H1 (cell line): ENCODE measurements around the gene P2RY11. TPM values are rescaled to one million over a fixed set of nuclear protein-coding genes. Genes with fewer than 3 reads are reported as not detected.

ENCODE experiments used
- BRCA1 ChIP-seq: IDR thresholded peaks from 2 replicates; pipeline ENCODE4 v1.6.1; 2012; ENCODE audit warnings: low read depth, low read length, improper control_type of control experiment
- CHD7 ChIP-seq: fragments of 300-600 bp; sonication (generic); IDR thresholded peaks from 2 replicates; pipeline ENCODE4 v1.7.1; 2012; ENCODE audit warnings: low read length, moderate library complexity, mild to moderate bottlenecking, inconsistent platforms; ENCODE audit not compliant: insufficient replicate concordance
- RNF2 ChIP-seq: fragments of 200-900, 300-1000 bp; sonication (generic); IDR thresholded peaks from 2 replicates; pipeline ENCODE4 v1.7.1; 2016; ENCODE audit warnings: borderline replicate concordance, low read depth, mild to moderate bottlenecking, antibody characterized with exemption, low read length; ENCODE audit not compliant: poor library complexity, severe bottlenecking; ENCODE audit errors: missing control alignments
- TAF7 ChIP-seq: optimal IDR thresholded peaks from 2 replicates; pipeline ENCODE3; 2011; ENCODE audit warnings: low read depth, mild to moderate bottlenecking, inconsistent platforms, low read length, moderate library complexity, borderline replicate concordance
- TBP ChIP-seq: IDR thresholded peaks from 2 replicates; pipeline ENCODE4 v1.6.1; 2011; ENCODE audit warnings: low read depth, low read length, improper control_type of control experiment
- TCF12 ChIP-seq: IDR thresholded peaks from 2 replicates; pipeline ENCODE4 v1.6.1; 2011; ENCODE audit warnings: low read depth, mild to moderate bottlenecking, low read length
- YY1 ChIP-seq: IDR thresholded peaks from 2 replicates; pipeline ENCODE4 v1.6.1; 2011; ENCODE audit warnings: low read depth, mild to moderate bottlenecking, low read length
- ZNF274 ChIP-seq: IDR thresholded peaks from 2 replicates; pipeline ENCODE4 v1.7.0; 2012; ENCODE audit warnings: low read length, borderline replicate concordance; ENCODE audit errors: extremely low read depth
- polyA plus RNA-seq, 7 experiments: library from polyadenylated mRNA; depleted of rRNA in 3 of 7; stranded (reverse) in 5 of 7; unstranded in 2 of 7; fragments of >200 nt in 5 of 7; fragments of 200-250 nt in 2 of 7; gene quantifications; 1 replicate in 5 of 7; 2 replicates in 1 of 7; 4 replicates in 1 of 7; pipeline versions ENCODE4 v1.2.1 to v1.2.3, GENCODE V29; 2011 to 2013; ENCODE audit warnings: missing spikeins in 2 of 7, mixed read lengths in 2 of 7
- total RNA-seq: library from RNA; stranded (reverse); fragmentation: NEBNext Ultra II Directional; extraction: Animal tissue kit (Norgen Biotek cat#: 25700); gene quantifications from 2 replicates; pipeline ENCODE4 v1.2.1, GENCODE V29; 2021
- TF ChIP-seq, protein P1 (sequence below), 3 experiments: IDR thresholded peaks; 1 replicate in 2 of 3; 2 replicates in 1 of 3; pipeline versions ENCODE4 v1.5.1 to v1.6.1; 2011; ENCODE audit warnings: low read length in 3 of 3, mild to moderate bottlenecking in 3 of 3, inconsistent platforms in 2 of 3, low read depth in 1 of 3, moderate library complexity in 1 of 3; ENCODE audit not compliant: insufficient read depth in 1 of 3; ENCODE audit errors: control extremely low read depth in 1 of 3

P2RY11 gene
- total and polyA plus RNA-seq, 2 of the 8 experiments (the other 6 are each of a cell fraction or from before 2014, with no cell fraction given): 9.2 to 18.0 TPM

DNA sequence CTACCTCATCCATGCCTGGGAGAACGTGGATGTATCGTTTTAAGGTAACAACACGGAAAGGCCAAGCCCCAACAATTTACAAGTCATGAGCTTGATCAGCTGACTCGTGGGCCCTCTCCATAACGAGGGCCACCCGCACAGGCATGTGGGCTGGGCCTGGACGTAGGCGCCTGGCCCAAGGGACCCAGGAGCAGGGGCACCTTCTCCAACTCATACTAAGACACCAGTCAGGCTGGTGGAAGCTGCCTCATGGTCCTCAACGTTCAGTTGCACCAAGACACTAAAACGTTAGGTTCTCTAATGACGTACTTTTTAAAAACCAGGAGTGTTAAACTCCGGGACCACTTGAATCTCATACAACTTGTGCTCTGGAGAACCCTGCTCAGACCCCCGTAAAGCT lies 30.0 kb downstream of the P2RY11 start (continued):
- no peak for TF ChIP-seq CHD7
- TF ChIP-seq BRCA1: no peak
- no peak for TF ChIP-seq TCF12
- TF ChIP-seq, protein P1, sequence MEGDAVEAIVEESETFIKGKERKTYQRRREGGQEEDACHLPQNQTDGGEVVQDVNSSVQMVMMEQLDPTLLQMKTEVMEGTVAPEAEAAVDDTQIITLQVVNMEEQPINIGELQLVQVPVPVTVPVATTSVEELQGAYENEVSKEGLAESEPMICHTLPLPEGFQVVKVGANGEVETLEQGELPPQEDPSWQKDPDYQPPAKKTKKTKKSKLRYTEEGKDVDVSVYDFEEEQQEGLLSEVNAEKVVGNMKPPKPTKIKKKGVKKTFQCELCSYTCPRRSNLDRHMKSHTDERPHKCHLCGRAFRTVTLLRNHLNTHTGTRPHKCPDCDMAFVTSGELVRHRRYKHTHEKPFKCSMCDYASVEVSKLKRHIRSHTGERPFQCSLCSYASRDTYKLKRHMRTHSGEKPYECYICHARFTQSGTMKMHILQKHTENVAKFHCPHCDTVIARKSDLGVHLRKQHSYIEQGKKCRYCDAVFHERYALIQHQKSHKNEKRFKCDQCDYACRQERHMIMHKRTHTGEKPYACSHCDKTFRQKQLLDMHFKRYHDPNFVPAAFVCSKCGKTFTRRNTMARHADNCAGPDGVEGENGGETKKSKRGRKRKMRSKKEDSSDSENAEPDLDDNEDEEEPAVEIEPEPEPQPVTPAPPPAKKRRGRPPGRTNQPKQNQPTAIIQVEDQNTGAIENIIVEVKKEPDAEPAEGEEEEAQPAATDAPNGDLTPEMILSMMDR (IDR thresholded peaks at IDR 0.05; ENCODE audit: control extremely low read depth in 1 of 3, insufficient read depth in 1 of 3, low read depth in 1 of 3, low read length in 3 of 3): no peak
- no peak for TF ChIP-seq TBP
- TF ChIP-seq TAF7: no peak
- TF ChIP-seq YY1: no peak
- TF ChIP-seq RNF2: no peak
- no peak for TF ChIP-seq ZNF274
